KBM-7 (cell line): ENCODE results near the gene GLIS1.
A peak's percentile ranks its signal among the peaks of the same experiment; 100 is the strongest.

Source experiments
- DNase-seq: peaks from one replicate; pipeline ENCODE4 v3.0.0-alpha.2; 2015
- in situ Hi-C: fragments of 300-500 bp; cut with MboI; formaldehyde crosslinking; loops from 2 replicates; pipeline ENCODE4 v1.14.3; 2020; ENCODE audit warnings: low sequenced_read_pairs, low pct_unique_long_range_greater_than_20kb, mixed read lengths

Gene GLIS1

DNA sequence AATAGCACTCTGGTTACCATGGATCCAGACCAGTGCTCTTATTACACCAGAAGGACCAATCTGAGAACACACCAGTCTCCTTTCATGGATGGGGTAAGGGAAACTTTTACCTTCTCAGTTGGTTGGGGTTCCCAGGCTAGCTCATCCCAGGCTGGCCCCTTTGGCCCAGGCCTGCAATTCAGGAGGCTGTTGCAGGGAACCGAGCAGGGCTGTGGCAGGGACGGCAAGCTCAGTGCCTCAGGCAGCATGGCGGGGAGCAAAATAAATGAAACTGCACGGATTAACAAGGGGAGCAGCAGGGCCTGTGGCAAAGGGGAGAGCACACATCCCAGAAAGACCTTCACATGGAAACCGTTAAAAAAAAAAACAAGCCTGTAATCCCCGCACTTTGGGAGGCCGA, 222.8 kb downstream of the GLIS1 start:
- in situ Hi-C loops = no loop called here
- DNase-seq = no peak

DNA sequence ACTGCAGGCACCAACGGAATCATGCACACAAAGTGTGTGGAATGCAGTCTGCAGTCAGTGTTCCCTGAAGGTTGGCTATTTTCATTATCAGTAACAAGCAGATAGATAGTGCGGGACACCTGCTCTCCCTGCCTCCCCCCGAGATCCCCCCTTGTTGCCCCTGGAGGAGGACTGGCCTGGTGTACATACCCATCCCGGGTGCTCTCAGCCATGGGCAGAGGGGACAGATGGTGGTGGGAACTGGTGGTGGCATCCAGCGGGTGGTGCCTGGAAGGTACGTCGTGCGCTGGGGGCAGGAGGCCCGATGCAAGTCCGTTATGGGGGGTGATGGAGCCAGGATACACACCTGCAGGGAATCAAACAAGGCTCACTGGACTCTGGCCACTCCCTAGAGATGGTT, 224.5 kb downstream of the GLIS1 start:
- in situ Hi-C loops = no loop called here
- no peak for DNase-seq

DNA sequence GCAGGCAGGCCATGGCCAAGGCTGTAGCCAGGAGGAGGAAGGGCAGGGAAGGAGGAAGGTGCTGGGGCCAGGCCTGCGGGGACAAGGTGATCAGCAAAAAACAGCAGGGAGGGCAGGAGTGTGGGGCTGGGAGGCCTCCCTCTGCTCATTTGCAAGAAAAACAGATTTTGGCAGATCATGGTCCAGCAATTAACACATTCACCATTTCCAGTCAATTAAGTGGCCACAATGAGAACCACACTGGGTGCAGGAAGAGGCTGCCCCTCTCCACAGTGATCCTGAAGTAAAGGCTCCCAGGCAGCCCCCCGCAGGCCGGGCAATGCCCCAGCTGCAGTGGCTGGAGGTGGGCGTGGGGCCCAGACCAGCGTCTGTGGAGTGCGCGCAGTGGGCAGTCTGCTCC, 225.1 kb downstream of the GLIS1 start:
- in situ Hi-C loops = no loop called here
- no peak for DNase-seq

DNA sequence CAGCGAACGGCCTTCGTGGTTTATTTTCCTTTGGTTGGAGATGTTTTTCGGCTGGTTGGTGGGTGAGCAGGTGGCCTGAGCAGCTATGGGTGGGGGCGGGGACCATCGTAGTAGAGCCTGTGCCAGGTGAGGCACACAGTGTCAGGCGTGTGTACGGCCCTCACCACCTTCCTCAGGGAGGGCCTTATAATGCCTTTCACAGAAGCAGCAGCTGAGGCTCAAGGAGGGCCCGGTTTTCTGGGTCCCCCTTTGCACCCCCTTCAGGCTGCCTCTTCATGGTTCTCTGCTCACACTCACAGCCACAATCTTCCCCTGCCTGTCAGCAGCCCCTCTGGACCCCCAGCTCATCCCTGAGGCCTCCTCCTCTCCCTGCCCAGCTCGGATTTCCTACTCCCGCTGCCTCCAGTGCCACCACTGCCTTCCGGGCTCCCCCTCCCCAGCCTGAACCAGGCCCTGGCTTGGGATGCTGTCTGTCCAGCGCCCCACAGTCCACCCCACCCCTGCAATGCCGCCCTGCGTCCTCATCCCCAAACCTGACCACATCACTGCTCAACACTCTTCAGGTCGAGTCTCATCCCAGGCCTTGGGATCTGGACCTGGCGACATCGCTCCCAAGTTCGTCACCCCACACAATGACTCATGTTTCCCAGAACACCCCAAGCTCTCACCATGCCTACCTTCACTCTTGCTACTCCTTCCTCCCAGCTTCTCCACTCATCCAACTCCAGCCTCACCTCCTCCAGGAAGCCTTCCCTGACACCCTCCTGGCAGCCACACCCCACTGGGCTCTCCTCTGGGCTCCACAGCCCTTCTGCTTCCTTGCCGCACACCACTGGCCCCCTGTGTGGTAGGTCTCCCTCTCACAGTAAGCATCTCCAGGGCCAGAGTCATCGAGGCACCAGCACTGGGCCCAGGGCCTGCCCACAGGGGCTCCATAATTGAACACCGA, 225.9 kb downstream of the GLIS1 start:
- in situ Hi-C loops = no loop called here
- DNase-seq = no peak

DNA sequence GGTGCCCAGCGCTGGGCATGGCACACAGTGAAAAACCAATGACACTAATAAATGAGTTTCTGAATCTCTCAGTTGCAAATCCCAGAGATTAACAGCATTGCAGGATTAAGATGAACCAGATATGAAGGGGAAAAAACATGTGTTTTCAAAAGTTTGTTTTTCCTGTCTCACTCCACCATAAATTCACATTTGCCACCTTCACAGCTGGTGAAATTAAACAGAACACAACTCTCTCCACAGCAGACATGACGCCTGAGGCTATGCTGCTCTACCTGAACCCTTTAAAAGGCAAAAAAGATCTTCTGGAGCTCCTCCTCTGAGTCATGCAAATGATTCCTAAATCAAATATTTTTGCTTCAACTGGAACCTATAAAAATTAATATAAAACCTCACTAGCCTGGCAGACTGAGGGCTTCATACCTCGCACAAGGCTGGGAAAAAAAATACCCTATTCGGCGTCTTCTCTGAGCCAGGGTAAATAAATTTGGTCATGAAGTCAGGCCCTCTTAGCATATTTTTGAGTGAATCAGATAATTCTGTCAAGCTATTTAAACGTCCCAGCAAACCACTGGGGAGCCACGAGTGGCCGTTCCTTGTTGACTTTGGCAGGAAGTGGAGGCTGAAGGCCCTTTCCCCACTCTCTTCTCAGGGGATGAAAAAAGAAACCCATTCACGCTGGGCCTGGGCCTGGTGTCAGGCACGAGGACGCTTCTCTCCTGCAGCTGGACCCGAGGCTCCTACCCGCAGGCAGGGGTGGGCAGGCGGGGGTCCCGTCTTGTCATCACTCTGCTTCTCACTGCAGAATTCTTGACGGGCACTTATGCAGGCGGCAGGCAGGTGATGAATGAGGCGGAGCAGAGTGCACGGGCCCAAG, 226.8 kb downstream of the GLIS1 start:
- DNase-seq = no peak
- in situ Hi-C loops = no loop called here

DNA sequence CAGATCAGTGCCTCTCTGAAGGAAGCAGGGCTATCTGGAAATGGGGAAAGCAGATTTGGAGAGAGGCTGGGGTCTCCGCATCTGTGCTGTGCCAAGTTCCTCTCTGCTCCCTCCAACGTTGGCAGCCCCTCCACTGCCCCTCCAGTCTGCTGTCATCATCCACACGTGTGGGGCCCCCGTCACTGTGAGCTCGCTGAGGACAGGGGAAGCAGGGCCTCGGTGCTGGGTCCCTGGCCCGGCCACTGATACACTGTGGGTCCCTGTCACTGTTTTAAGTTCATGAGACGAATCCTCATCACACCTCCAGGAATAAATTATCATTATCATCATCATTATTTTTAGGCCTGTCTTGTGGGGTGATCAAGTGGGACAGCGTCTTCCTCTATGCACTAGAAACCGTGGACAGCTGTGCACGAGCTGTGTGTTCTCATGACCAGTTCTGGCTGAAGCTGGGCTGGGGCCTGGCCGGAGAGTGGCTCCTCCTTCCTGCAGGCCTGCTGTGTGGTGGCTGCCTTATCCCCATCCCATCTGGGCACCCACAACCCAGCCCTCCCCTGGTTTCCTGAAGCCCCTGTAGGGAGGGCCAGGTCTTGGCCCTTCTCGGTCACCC, 227.5 kb downstream of the GLIS1 start:
- DNase-seq = no peak
- in situ Hi-C loops = no loop called here

DNA sequence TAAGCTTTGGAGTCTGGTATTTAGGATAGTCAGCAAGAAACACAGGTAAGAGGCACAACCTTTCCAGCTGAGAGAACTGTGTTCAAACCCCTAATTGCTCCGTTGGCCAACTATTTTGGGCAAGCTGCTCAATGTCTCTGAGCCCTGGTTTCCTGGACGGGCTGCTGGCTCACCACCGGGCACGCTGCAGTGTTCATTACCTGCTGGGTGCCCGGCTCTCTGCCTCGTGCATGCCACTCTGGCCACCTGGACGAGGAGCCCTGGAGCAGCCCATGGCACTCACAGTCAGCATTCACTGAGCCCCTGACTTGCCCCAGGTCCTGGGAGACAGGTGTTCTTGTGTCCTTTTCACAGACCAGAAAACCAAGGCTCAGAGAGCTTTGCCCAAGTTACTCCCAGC, 228.7 kb downstream of the GLIS1 start:
- in situ Hi-C loops = no loop called here
- no peak for DNase-seq

DNA sequence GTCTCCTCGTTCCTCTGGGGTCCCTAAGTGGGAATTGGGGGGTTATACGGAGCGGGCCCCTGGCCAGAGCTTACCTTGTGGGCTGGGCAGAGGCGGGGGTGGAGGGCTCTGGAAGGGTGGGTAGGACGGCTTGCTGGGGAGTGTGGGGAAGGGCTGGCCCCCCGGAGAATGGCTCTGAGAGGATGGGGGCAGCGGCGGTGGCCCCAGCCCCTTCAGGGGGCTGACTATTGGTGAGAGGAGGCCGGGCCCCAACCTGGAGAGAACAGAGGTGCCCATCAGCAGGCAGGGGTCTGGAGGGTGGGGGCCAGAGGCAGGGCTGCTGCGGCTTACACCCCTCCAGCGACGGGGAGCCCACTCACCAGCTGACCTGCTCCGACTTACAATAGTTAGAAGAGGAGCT, 229.2 kb downstream of the GLIS1 start:
- no peak for DNase-seq
- in situ Hi-C loops = no loop called here

DNA sequence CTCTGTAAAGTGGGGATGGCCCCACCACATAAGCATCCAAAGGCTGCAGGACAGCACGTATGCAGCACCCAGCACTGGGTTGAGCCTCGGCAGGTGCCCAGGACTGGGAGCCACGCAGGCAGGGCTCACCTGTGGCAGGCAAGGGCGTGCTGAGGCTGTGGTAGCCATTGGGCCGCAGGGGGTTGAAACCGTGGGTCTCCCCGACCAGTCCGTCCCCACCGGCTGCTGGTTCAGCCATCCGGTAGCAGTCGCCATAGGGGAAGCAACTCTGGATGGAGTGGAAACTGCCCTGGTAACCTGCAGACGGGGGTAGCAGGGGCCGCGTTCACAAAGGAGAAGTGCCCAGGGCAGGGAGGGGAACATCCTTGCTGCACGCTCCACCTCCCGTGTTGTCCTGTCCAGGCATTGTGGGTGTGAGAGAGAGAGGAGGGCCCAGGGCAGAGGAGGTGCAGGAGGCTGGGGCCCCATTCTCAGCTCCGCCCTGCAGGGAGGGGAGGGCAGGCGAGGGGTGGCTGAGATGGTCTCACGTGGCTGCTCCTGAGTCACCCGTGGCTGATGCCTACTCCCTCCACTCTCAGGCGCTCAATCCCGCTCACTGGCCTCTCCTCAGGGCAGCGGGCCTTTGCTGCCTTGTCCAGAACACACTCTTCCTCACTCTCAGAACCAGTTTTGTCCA, 229.8 kb downstream of the GLIS1 start:
- in situ Hi-C loops = no loop called here

DNA sequence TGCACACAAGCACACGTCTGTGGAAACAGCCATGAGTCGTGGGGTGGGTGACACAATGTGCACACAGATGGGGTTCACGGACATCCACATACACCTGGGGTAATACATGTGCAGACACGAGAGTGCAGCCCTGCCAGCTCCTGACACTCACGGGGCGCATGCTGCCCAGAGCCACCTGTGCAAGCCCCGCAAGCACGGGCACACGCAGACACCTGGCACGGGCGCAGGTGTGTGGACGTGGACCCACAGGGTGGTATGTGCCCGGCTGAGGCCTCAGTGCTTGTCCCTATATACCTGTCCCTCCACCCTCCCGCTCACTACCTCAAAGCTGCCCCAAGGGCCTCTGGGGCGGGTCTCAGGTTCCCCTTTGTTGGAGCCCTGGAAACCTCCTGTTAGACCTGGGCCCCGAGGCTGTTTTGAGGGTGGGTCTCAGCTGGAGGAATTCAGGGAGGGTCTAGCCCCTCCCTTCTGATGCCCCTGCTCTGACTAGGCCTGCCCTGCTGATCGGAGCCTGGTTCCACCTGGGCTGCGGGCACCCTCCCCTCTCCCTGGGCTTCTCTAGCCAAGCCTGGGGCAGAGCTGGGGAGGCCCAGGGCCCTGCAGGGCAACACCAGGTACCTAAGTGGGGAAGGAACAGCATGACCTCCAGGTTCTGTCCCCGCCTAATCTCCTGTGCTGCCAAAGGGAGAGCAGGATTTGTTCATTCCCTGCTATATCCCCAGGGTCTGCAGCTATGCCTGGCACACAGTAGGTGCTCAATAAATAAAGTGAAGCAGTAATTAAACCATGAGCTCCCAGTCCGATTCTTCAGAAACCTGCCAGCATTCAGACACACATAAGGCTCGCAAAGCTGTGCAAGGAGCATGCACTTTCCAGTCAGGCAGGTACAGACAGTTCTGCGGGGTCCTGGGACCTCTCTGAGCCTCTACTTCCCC, 230.6 kb downstream of the GLIS1 start:
- in situ Hi-C loops = no loop called here

More for the DNA sequence above, 229.8 kb downstream of the GLIS1 start:
- DNase-seq = peak; percentile 35

DNA sequence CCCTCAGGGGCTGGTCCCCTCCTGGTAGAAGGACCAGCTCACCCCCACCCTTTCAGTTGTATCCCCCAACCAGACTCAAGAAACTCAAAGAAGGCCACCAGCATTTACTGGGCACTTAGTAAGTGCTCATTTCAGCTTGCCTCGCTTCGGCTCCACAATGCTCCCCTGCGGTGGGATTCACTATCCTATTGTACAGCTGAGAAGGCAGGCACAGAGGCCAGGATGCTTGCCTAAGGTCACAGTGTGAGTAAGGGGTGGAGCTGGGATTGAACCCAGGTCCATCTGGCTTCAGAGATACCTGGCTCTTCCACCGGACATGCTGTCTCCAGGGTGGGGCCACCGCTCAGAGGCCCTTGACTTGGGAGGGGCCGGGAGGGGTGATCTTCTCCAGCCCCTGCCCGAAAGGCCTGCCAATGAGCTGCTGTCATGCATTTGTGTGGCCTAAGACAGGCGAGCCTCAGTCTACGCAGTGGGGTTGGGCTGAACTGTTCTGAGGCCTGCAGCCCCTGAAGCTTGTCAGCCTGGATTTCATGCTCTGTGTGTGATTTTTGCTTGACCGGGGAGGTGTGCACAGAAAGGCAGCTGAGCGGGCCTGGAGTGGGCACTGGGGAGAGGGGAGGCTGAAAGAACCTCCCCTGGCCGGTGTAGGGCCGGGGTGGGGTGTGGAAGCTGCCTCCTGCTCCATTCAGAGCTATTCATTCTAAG, 231.7 kb downstream of the GLIS1 start:
- DNase-seq = no peak
- in situ Hi-C loops = no loop called here

More for the DNA sequence above, 230.6 kb downstream of the GLIS1 start:
- DNase-seq = no peak

DNA sequence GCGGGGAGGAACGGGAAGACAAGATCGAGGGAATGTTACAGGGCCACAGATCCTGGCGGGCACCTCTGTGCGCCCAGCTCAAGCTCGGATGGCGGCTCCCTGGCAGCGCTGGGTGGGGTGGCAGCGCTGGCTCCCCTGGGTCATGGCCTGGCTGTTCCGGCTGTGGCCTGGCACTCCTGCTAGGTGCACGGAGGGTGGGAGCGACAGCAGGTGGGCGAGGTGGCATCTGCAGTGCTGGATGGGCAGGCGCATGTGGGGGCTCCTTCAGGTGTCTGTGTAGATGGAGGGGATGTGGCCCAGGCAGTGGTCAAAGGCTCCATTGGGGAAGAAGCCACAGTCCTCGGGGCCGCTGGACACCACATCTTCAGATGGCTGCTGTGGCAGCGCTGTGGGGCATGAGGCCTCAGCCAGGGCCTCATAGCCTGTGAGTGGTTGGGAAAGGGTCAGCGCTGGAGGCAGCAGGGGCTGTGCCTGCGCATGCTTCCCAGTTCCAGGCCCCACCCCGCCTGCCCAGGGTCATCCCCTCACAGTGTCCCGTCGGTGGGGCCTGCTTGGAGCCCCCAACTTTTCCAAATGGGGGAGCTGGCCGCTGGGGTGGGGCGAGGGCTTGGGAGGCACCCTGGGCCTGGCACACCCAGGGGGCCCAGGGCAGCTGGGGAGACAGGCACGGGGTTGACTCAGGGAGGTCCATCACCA, 232.5 kb downstream of the GLIS1 start:
- DNase-seq = no peak
- in situ Hi-C loops = no loop called here

DNA sequence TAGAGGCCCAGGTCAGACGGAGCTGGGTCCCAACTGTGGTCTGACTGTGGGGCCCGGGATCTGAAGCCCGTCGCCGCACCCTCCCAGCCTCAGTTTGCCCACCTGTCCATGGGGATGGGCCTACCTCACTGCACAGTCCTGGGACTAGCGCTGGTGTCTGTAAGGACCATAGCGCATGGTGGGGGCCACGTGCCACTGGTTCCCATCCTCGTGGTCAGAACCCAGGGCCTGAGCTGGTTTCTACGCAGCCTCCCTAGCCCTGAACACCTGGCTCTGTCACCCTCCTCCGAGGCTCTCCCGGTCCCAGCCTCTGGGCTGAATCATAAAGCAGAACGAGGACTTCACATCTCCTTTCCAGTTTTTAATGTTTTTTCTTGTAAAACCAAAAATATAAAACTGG, 233.1 kb downstream of the GLIS1 start:
- in situ Hi-C loops = no loop called here

DNA sequence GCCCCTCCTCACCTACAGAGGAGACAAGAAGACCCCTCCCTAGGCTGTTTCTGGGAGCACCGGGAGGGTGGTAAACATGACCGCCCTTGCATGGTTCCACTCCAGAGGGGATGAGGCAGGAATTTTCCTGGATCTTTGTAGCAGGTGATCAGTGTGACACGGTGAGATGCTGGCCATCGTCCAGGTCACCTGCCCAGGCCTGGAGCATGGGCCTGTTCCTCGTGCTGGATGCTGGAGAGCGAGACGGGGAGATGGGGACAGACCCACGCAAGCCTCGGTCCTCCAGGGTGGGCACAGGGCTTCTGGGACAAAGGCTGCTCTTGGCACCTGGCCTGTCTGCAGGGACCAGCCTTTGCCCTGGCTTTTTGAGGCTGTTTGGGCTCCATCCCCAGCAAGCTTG, 233.6 kb downstream of the GLIS1 start:
- in situ Hi-C loops = no loop called here
- DNase-seq = no peak

More for the DNA sequence above, 233.1 kb downstream of the GLIS1 start:
- no peak for DNase-seq

DNA sequence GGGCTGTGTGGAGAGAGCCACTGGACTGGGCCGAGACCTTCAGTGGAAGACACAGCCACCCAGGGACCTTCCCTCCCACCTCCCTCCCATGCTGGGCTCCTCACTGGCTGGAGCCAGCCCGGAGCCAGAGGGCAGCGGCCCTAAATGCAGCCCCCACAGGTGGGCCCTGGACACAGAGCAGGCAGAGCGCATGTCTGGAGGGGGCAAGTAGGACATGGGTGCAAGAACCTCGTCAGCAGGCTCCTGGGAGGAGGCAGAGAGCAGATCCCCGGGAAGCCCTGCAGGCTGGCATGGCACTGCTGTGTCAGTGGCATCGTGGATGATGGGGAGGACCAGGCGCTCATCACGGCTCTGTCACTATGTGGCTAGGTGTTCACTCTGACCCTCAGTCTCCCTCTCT, 234.1 kb downstream of the GLIS1 start:
- in situ Hi-C loops = no loop called here
- no peak for DNase-seq

DNA sequence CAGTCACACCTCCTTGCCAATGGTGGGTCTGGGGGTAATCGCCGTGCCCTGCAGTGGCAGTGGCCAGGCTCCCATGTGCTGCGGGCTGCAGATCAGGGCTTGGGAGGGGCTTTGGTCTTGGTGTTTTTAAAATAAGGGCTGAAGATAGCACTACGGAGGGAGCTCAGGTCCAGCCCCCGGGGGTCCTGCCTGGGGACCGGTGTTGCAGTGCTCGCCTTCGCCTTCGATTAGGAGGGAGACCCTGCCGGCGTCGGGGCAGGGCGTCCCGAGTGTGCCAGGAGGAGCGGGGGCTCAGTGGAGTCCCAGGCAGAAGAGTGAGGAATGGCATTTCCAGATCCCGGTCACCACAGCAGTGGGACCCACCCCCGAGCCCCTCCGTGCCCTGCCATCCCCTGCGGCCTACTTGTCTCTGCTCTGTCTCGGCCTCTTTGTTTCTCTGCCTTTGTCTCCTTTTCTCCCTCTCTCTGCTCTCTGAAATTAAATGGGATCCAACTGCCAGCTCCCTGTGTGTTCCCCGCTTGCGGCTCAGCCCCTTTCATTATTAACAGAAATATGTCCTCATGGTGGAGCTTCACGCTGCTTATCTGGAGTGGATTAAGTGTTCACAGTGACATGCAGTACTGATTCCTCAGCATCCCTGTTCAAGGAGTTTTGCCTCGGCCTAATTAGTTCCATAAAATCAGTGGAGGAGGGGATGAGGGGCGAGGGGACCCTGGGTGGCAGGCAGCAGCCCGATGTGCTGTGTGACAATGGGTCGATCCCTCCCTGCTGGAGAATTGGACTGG, 235.3 kb downstream of the GLIS1 start:
- DNase-seq = no peak
- in situ Hi-C loops = no loop called here
